ENCODE results near the gene SIN3B. TPM values are rescaled to one million over a fixed set of nuclear protein-coding genes. Genes with fewer than 3 reads are reported as not detected.
A peak's percentile ranks its signal among the peaks of the same experiment; 100 is the strongest.

Gene SIN3B
- total RNA-seq, 4 donors from 2014 or later: 75.2 to 152 (median 86.3) TPM

- Histone ChIP-seq H3K27ac (peak overlapping the region in 2 of 4 donors; percentile 10 to 52), H3K4me1 (peaks cover 0 to 23% (median 3%) of the 10 kb centered on the region in 4 donors), H3K4me3 (no peak overlapping the region), H3K9me3 (no peaks in the 10 kb centered on the region), H3K27me3 (no peaks in the 10 kb centered on the region), H3K36me3 (peaks cover 0 to 97% (median 5%) of the 10 kb centered on the region in 3 donors)
- TF ChIP-seq CTCF (IDR thresholded peaks at IDR 0.05) (no peak), EP300 (IDR thresholded peaks at IDR 0.05) (no peak), POLR2A (IDR thresholded peaks at IDR 0.05) (no peak)
- no peak for DNase-seq (ENCODE audit: low spot score in 2 of 2)
- WGBS, 2 donors: 58 to 68% methylated on average over 4 of the region's 4 CpGs
Observed at GRCh38 chr19:16837035-16837362, 7.8 kb downstream of the SIN3B start.

GRCh38 chr19:16841391-16841926, 12.3 kb downstream of the SIN3B start:
- no peak for DNase-seq (ENCODE audit: low spot score in 2 of 2)
- no peaks in the 10 kb centered on the region for H3K27me3 ChIP-seq
- peaks cover 0 to 13% (median 1%) of the 10 kb centered on the region in 4 donors for H3K4me1 ChIP-seq
- no peaks in the 10 kb centered on the region for H3K9me3 ChIP-seq
- TF ChIP-seq CTCF (IDR thresholded peaks at IDR 0.05) (no peak), POLR2A (IDR thresholded peaks at IDR 0.05) (no peak), EP300 (IDR thresholded peaks at IDR 0.05) (no peak)
- no peak overlapping the region for H3K27ac ChIP-seq
- H3K4me3 ChIP-seq: no peak overlapping the region
- H3K36me3 ChIP-seq: peaks cover 0 to 97% (median 9%) of the 10 kb centered on the region in 3 donors
- WGBS, 2 donors: 89 to 91% methylated on average over 15 of the region's 15 CpGs

DNA sequence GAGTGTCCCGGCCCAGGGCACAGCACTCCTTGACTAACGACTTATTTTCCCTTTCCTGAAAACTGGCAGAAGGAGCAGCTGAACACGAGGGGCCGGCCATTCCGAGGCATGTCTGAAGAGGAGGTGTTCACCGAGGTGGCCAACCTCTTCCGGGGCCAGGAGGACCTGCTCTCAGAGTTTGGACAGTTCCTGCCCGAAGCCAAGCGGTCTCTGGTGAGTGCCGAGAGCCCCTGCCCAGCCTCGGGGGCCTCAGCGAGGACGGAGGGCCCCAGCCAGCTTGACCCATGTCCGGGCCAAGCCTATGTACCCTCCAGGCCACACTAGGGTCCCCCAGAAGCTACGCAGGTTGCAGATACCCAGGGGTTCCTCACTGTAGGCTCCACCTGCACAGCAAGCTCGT, 17.7 kb downstream of the SIN3B start:
- Histone ChIP-seq H3K4me1 (no peaks in the 10 kb centered on the region), H3K27ac (no peak overlapping the region), H3K4me3 (no peak overlapping the region), H3K36me3 (peaks cover 4 to 100% (median 31%) of the 10 kb centered on the region in 3 donors), H3K27me3 (no peaks in the 10 kb centered on the region), H3K9me3 (no peaks in the 10 kb centered on the region)
- TF ChIP-seq POLR2A (IDR thresholded peaks at IDR 0.05): no peak
- no peak for TF ChIP-seq EP300 (IDR thresholded peaks at IDR 0.05)
- TF ChIP-seq CTCF (IDR thresholded peaks at IDR 0.05): no peak
- no peak for DNase-seq (ENCODE audit: low spot score in 2 of 2)
- 90 to 97% methylated on average over 9 to 16 of the region's 16 CpGs for WGBS, 2 donors

- H3K9me3 ChIP-seq: no peaks in the 10 kb centered on the region
- no peak overlapping the region for H3K27ac ChIP-seq
- 86 to 95% methylated on average over 6 of the region's 6 CpGs for WGBS, 2 donors
- TF ChIP-seq CTCF (IDR thresholded peaks at IDR 0.05) (no peak), EP300 (IDR thresholded peaks at IDR 0.05) (no peak), POLR2A (IDR thresholded peaks at IDR 0.05) (no peak)
- peaks cover 4 to 100% (median 32%) of the 10 kb centered on the region in 3 donors for H3K36me3 ChIP-seq
- H3K4me1 ChIP-seq: no peaks in the 10 kb centered on the region
- no peak overlapping the region for H3K4me3 ChIP-seq
- H3K27me3 ChIP-seq: no peaks in the 10 kb centered on the region
- no peak for DNase-seq (ENCODE audit: low spot score in 2 of 2)
Observed at GRCh38 chr19:16847430-16847829, 18.2 kb downstream of the SIN3B start.

DNA sequence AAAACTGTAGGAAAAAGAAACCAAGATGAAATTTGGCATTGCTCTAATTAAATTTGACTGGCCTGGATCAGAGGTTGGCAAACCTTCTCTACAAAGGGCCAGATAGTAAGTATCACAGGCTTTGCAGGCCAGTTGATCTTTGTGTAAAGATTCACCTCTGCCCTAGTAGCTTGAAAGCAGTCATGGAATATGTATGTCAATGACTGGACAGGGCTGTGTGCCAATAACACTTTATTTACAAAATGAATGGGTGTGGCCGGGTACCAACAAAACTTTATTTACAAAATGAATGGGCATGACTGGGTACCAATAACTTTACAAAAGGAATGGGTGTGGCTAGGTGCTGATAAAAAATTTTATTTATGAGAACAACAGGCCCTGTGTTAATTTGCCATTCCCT, 20.0 kb downstream of the SIN3B start:
- Histone ChIP-seq H3K4me3 (no peak overlapping the region), H3K4me1 (no peaks in the 10 kb centered on the region), H3K9me3 (no peaks in the 10 kb centered on the region), H3K36me3 (peaks cover 4 to 100% (median 30%) of the 10 kb centered on the region in 3 donors), H3K27ac (no peak overlapping the region), H3K27me3 (no peaks in the 10 kb centered on the region)
- no peak for DNase-seq (ENCODE audit: low spot score in 2 of 2)
- TF ChIP-seq CTCF (IDR thresholded peaks at IDR 0.05) (no peak), EP300 (IDR thresholded peaks at IDR 0.05) (no peak), POLR2A (IDR thresholded peaks at IDR 0.05) (no peak)
- WGBS, 2 donors: 91 to 95% methylated on average over 1 of the region's 1 CpG
